OCI-LY1 (cell line): ENCODE results near the gene GPBP1L1.

Experiments used
- H2AFZ ChIP-seq: fragments of 200-600 bp; sonication (generic), shearing (Covaris generic); 2 replicates; pipeline ENCODE4 v1.6.0; 2014; ENCODE audit warnings: antibody characterized with exemption, mild to moderate bottlenecking, low read length
- H3F3A ChIP-seq: fragments of 200-600 bp; sonication (generic), shearing (Covaris generic); 2 replicates; pipeline ENCODE4 v1.6.0; 2014; ENCODE audit warnings: mild to moderate bottlenecking, antibody characterized with exemption, low read length, moderate library complexity; ENCODE audit not compliant: insufficient read depth
- H3K27ac ChIP-seq: fragments of 200-600 bp; sonication (generic); 2 replicates; pipeline ENCODE4 v1.5.1; 2014; ENCODE audit warnings: low read length, mixed run types, mild to moderate bottlenecking, low read depth; ENCODE audit not compliant: poor library complexity, severe bottlenecking
- H3K27me3 ChIP-seq: fragments of 200-600 bp; sonication (generic); 2 replicates; pipeline ENCODE4 v1.6.0; 2014; ENCODE audit warnings: antibody characterized with exemption, mild to moderate bottlenecking, low read length, moderate library complexity; ENCODE audit not compliant: insufficient read depth
- H3K36me3 ChIP-seq: fragments of 200-600 bp; sonication (generic); 2 replicates; pipeline ENCODE4 v1.6.1; 2014; ENCODE audit warnings: mild to moderate bottlenecking, antibody characterized with exemption, low read length, moderate library complexity, mixed read lengths; ENCODE audit not compliant: insufficient read depth
- H3K4me1 ChIP-seq: fragments of 200-600 bp; sonication (generic); 2 replicates; pipeline ENCODE4 v1.5.1; 2014; ENCODE audit warnings: mild to moderate bottlenecking, low read length, moderate library complexity; ENCODE audit not compliant: insufficient read depth, severe bottlenecking
- H3K4me2 ChIP-seq: fragments of 200-600 bp; sonication (generic), shearing (Covaris generic); 2 replicates; pipeline ENCODE4 v1.6.1; 2014; ENCODE audit warnings: low read length
- H3K4me3 ChIP-seq: fragments of 200-600 bp; sonication (generic); 2 replicates; pipeline ENCODE4 v1.5.1; 2014; ENCODE audit warnings: low read length, low read depth, mild to moderate bottlenecking, mixed read lengths; ENCODE audit not compliant: poor library complexity, severe bottlenecking
- H3K79me2 ChIP-seq: fragments of 200-600 bp; shearing (Covaris generic); 2 replicates; pipeline ENCODE4 v1.6.1; 2016; ENCODE audit warnings: mixed run types, low read length, mixed read lengths; ENCODE audit not compliant: insufficient read depth
- H3K9ac ChIP-seq: fragments of 200-600 bp; sonication (generic), shearing (Covaris generic); 2 replicates; pipeline ENCODE4 v1.6.1; 2014; ENCODE audit warnings: mild to moderate bottlenecking, low read length, mixed read lengths
- H3K9me2 ChIP-seq: fragments of 200-600 bp; sonication (generic), shearing (Covaris generic); 2 replicates; pipeline ENCODE4 v1.6.1; 2014; ENCODE audit warnings: low read depth, mild to moderate bottlenecking, low read length, mixed read lengths
- H3K9me3 ChIP-seq: fragments of 200-600 bp; shearing (Covaris generic); 2 replicates; pipeline ENCODE4 v1.6.1; 2014; ENCODE audit warnings: low read length, mixed read lengths
- H4K20me1 ChIP-seq: fragments of 200-600 bp; sonication (generic), shearing (Covaris generic); 2 replicates; pipeline ENCODE4 v1.6.0; 2016; ENCODE audit warnings: mild to moderate bottlenecking, low read length; ENCODE audit not compliant: insufficient read depth
- EZH2 ChIP-seq: fragments of 200-600 bp; sonication (generic), shearing (Covaris generic); IDR thresholded peaks from 2 replicates; pipeline ENCODE4 v1.8.0; 2017; ENCODE audit warnings: borderline replicate concordance, mixed run types, mild to moderate bottlenecking, antibody characterized with exemption, low read length, moderate library complexity, mixed read lengths
- TF ChIP-seq, protein P1 (sequence below): fragments of 200-600 bp; sonication (generic), shearing (Covaris generic); IDR thresholded peaks from 2 replicates; pipeline ENCODE4 v1.5.1; 2017; ENCODE audit warnings: mild to moderate bottlenecking, antibody characterized with exemption, low read length, moderate library complexity, mixed read lengths

GPBP1L1 gene

DNA sequence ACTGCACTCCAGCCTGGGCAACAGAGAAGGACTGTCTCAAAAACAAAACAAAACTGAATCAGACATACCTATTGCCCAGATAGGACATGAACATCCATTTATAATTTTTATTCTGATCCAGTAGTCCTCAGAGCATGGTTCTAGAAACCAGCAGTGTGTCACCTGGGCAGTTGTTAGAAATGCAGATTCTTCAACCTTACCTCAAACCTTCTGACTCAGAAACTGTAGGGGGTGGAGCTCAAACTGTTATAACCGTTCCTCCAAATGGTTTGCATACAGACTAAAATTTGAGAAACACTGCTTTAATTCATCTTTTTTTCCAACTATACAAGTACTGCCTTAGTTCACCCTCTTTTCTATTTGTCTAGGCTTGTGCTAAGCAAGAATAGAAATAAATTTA, 96.5 kb downstream of the GPBP1L1 start:
- Histone ChIP-seq H3K27ac (peak overlapping the region; percentile 46), H3K36me3 (peaks cover 77% of the 10 kb centered on the region)

DNA sequence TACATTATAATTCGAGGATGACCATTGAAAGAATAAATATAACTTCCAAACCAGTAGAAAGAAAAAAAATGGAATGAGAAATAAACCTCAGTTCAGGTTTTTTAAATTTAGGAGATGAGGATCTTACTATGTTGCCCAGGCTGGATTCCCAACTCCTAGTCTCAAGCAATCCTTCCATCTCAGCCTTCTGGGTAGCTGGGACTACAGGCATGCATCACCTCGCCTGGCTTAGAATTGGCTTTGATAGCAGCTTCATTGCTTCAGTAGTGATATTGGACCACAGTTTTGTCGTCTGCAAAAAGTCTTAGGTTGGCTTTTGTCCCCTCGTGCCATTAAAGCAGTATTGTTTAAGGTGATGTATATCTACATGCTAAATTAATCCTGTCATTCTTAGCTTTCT, 99.6 kb downstream of the GPBP1L1 start:
- no peaks in the 10 kb centered on the region for H3K27me3 ChIP-seq
- TF ChIP-seq, protein P1, sequence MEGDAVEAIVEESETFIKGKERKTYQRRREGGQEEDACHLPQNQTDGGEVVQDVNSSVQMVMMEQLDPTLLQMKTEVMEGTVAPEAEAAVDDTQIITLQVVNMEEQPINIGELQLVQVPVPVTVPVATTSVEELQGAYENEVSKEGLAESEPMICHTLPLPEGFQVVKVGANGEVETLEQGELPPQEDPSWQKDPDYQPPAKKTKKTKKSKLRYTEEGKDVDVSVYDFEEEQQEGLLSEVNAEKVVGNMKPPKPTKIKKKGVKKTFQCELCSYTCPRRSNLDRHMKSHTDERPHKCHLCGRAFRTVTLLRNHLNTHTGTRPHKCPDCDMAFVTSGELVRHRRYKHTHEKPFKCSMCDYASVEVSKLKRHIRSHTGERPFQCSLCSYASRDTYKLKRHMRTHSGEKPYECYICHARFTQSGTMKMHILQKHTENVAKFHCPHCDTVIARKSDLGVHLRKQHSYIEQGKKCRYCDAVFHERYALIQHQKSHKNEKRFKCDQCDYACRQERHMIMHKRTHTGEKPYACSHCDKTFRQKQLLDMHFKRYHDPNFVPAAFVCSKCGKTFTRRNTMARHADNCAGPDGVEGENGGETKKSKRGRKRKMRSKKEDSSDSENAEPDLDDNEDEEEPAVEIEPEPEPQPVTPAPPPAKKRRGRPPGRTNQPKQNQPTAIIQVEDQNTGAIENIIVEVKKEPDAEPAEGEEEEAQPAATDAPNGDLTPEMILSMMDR, result no peak
- TF ChIP-seq EZH2, result no peak
- H3K36me3 ChIP-seq, result peaks cover 48% of the 10 kb centered on the region
- no peaks in the 10 kb centered on the region for H3K9me3 ChIP-seq
- peaks cover 55% of the 10 kb centered on the region for H3K4me1 ChIP-seq
- H3K27ac ChIP-seq, result no peak overlapping the region
- H3K4me2 ChIP-seq, result peak overlapping the region; percentile 90
- H3K9ac ChIP-seq, result peak overlapping the region; percentile 34; the same call in 1 of the 2 replicates
- no peaks in the 10 kb centered on the region for H3K9me2 ChIP-seq
- peak overlapping the region; percentile 87 for H3K4me3 ChIP-seq
- H3K79me2 ChIP-seq, result peaks cover 72% of the 10 kb centered on the region
- H4K20me1 ChIP-seq, result 0 out of 2 replicates have a peak, but pooled peaks cover 5% of the 10 kb centered on the region
- no peaks in the 10 kb centered on the region for H3F3A ChIP-seq
- no peak overlapping the region for H2AFZ ChIP-seq

More for the DNA sequence above, 96.5 kb downstream of the GPBP1L1 start:
- Histone ChIP-seq H3K9me3 (no peaks in the 10 kb centered on the region), H3K9me2 (no peaks in the 10 kb centered on the region), H3K4me1 (peaks cover 41% of the 10 kb centered on the region), H3F3A (no peaks in the 10 kb centered on the region), H4K20me1 (0 out of 2 replicates have a peak, but pooled peaks cover 5% of the 10 kb centered on the region), H3K4me2 (no peak overlapping the region), H3K27me3 (no peaks in the 10 kb centered on the region), H3K4me3 (no peak overlapping the region), H2AFZ (no peak overlapping the region), H3K9ac (no peak overlapping the region), H3K79me2 (peaks cover 93% of the 10 kb centered on the region)
- TF ChIP-seq, protein P1, result no peak
- TF ChIP-seq EZH2, result no peak

DNA sequence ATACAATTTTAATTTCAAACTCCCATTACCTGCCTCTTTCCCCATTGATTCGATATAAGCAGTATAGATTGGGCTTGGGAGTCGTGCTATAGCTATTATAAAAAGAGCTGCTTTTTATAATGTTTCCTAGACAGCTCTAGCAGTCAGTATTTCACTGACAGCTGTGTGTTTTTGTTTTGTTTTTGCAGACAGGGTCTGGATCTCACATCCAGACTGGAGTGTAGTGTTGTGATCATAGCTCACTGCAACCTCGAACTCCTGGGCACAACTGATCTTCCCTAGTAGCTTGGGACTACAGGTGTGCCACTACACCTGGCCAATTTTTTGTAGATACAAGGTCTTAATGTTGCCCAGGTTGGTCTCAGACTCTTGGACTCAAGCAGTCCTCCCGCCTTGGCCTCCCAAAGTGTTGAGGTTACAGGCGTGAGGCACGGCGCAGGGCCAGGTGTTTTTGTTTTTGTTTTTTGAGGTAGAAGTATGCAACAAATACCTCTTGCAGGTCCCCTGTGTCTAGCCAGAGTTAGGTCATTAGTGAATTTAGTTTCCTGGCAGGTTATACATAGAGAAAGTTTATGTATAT, 100.7 kb downstream of the GPBP1L1 start:
- H3K4me1 ChIP-seq, result peaks cover 55% of the 10 kb centered on the region
- 0 out of 2 replicates have a peak, but pooled peaks cover 5% of the 10 kb centered on the region for H4K20me1 ChIP-seq
- peaks cover 60% of the 10 kb centered on the region for H3K79me2 ChIP-seq
- H3K9me3 ChIP-seq, result no peaks in the 10 kb centered on the region
- H3K36me3 ChIP-seq, result peaks cover 38% of the 10 kb centered on the region
- H3K27me3 ChIP-seq, result no peaks in the 10 kb centered on the region
- H3K9me2 ChIP-seq, result no peaks in the 10 kb centered on the region
- no peak overlapping the region for H3K27ac ChIP-seq
- TF ChIP-seq, protein P1, result no peak
- TF ChIP-seq EZH2, result no peak
- peak overlapping the region; percentile 88 for H3K9ac ChIP-seq
- no peak overlapping the region for H2AFZ ChIP-seq
- peak overlapping the region; percentile 90 for H3K4me2 ChIP-seq
- peak overlapping the region; percentile 87 for H3K4me3 ChIP-seq
- H3F3A ChIP-seq, result no peaks in the 10 kb centered on the region
